GM12891 (cell line): ENCODE data around the gene KCNIP1.

ENCODE experiments used
- POLR2A ChIP-seq: IDR thresholded peaks from 2 replicates; pipeline ENCODE4 v1.6.1; 2011; ENCODE audit warnings: low read depth, low read length, control low read depth
- POLR2AphosphoS5 ChIP-seq: IDR thresholded peaks from 2 replicates; pipeline ENCODE4 v1.6.1; 2011; ENCODE audit warnings: low read depth, low read length, control low read depth
- TAF1 ChIP-seq: IDR thresholded peaks from 2 replicates; pipeline ENCODE4 v1.6.1; 2011; ENCODE audit warnings: low read depth, low read length, control low read depth

- no peak for TF ChIP-seq POLR2AphosphoS5
- no peak for TF ChIP-seq POLR2A
- no peak for TF ChIP-seq TAF1
Measured at GRCh38 chr5:170480260-170480659, 23.6 kb upstream of the KCNIP1 start.
